Activated T-cell treated with anti-CD3 and anti-CD28 coated beads for 1 hour (primary cell): ENCODE measurements around the gene CXCL3.

Source experiments
- DNase-seq: peaks from one replicate; pipeline ENCODE4 v3.0.0-alpha.2; 2020; ENCODE audit warnings: low read depth

Gene CXCL3

DNA sequence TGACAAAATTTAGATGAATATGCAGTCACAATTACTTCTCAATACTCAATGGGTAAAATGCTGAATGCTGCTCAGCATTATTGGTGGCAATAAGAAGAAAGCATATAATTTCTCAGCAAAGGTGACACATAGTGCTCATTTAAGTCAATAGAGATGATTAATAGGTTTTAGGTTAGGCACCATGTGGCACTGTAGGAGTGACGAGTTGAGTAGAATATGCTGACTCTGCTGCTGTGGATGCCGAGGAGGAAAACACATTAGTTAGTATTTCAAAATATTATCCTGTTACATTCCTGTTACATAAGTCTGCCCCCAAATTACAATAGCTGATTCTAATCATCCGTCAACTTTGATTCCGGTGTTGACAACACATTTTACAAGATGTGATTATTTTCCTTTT lies 26.4 kb downstream of the CXCL3 start:
- DNase-seq, result no peak

DNA sequence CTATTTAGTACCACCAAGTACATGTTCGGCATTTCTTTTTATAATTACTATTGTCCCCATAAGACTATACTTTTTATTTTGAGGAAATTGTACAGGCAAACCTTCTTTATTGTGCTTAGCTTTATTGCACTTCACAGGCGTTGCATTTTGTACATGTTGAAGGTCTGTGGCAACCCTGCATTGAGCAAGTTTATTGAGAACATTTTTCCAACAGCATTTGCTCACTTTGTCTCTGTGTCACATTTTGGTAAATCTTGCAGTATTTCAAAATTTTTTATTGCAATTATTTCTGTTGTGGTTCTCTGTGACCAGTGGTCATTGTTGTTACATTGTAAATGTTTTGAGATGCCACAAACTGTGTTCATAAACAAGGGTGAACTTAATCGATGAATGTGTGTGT lies 29.2 kb downstream of the CXCL3 start:
- DNase-seq, result no peak

GRCh38 chr4:74006009-74006476 lies 32.4 kb downstream of the CXCL3 start:
- no peak for DNase-seq

DNA sequence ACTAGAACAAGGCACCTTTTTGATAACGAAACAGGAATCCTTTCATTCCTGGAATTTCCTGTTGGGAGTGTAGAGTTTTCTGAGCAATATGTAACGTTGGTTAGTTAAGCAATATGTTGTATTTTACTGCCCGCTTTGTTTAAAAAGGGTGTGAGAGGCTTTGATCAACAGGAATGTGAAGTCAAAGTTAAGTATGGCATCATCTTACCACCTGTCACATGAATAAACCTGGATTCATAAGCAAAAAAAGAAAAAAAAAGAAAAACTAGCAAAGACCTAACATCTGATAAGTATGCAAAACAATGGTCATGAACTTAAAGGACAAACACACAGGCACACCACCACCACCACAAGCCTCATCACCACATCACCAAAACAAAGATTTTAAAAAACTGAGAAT lies 33.0 kb downstream of the CXCL3 start:
- DNase-seq, result no peak

- no peak for DNase-seq
These were observed 33.8 kb downstream of the CXCL3 start for GRCh38 chr4:74004668-74005067.

DNA sequence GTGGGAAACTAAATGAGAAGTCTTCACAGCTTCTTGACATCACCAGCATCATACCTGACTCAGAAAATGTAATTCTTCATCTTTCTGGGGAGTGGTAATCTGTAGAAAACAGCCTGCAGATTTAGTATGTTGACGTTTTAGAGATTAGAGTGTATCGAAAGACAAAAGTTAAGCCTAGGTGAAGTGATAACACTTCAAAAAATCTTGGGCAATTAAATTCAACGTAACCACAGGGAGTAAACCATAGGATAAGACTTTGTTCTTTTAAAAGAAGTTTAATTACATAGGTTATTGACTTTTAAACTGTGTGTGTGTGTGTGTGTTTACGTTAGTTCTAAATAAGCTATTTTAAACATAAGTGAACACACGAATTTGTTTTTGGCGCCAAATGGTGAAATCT lies 38.2 kb downstream of the CXCL3 start:
- DNase-seq, result no peak

GRCh38 chr4:73998040-73999011 lies 40.2 kb downstream of the CXCL3 start, which contains the start of gene CXCL5:
Gene CXCL5, minus strand, starts transcription at chr4:73998677. Its CDS starts 96 bp downstream, at chr4:73998581.
- DNase-seq, result no peak

GRCh38 chr4:73992050-73992449 lies 46.4 kb downstream of the CXCL3 start:
- DNase-seq, result no peak

DNA sequence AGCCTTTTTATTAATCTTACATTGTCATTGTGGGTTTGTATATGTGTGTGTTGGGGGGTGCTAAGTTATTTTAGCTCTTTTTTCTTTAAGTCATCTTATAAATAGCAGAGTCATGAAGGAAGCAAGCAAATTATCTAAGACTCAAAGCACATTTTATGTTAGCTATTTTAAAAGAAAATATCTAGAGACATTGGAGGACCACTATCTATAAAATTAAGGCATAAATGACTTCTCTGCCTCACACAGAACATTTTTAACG lies 46.8 kb downstream of the CXCL3 start:
- DNase-seq, result no peak

- DNase-seq, result no peak
These were observed 47.3 kb downstream of the CXCL3 start for GRCh38 chr4:73990988-73991741.

DNA sequence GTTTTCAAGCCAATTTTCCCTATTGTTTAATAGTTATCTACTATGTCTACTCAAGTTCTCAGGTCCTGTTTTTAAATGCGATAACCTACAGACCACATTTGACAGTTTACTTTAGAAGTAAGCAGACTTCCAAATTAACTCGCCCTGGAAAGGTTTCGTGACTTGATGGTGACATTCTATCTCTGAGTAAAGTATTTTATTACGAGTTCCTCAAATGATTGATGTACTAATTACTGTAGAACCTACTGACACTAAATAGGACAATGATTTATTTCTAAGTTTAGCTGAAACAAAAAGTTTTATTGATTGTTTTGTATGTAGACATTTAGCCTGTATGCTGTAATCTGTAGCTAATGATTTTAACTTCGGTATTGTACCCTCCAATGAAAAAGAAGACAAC lies 48.6 kb downstream of the CXCL3 start:
- no peak for DNase-seq

DNA sequence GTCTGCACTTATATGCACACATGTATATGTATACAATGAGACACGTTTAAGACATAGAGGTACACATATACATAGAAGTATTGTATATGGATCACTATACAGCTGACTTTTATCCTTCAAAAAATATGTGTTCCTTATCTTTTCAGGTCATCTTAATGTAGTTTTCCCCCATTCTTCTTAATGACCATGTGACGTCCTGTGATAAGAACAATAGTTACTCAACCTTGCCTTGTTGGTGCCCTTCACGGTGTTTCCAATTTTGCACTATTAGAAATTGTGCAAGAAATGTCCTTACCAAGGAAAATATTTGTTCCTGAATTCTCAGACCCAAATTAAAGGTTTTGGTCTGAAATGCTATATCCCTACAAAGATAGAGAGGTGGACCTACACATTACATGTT lies 49.5 kb downstream of the CXCL3 start:
- no peak for DNase-seq

DNA sequence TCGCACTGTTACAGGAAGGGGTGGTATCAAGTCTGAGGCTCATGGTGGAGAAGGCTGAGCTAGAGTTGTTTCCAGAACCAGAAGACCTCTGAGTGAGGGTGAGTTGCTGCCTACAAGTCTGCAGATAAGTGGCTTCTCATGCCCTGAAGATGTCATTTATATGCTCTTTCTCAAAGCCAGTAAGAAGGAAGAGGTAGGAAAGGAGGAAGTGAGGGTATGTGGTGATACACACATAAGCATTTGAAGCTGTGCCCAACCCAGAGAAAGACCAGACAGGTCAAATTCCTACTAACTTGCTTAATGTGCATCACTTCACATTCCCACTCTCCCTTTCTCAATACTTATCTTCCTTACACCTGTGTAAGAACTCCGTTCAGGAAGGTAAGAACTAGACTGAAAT lies 50.4 kb downstream of the CXCL3 start, which contains the start of gene PPBP:
TSS of gene PPBP (minus strand) at position 130 of the 400 bp plus-strand sequence. CDS start at position 43, 87 bp downstream.
- no peak for DNase-seq
